WTC11 (cell line): ENCODE measurements around the gene IFNLR1. TPM values are rescaled to one million over a fixed set of nuclear protein-coding genes. Genes with fewer than 3 reads are reported as not detected.

ENCODE experiments used
- ATAC-seq: fragments of 200-7000 bp; cut with Tn5 transposase; 2 replicates; pipeline ENCODE4 v1.10.0; 2021; ENCODE audit warnings: mild to moderate bottlenecking, moderate library complexity
- CTCF ChIA-PET: fragments of 300-600 bp; sonication (Branson Sonifier 250); formaldehyde crosslinking; loops from one replicate; lab custom pipeline; 2021; ENCODE audit warnings: antibody characterized with exemption; lab: Charles Lee
- POLR2A ChIA-PET: fragments of 350-600 bp; sonication (Branson Sonifier 250); formaldehyde crosslinking; loops from one replicate; lab custom pipeline; 2021; ENCODE audit warnings: antibody characterized with exemption; lab: Charles Lee
- DNase-seq: peaks from one replicate; pipeline ENCODE4 v3.0.0; 2021; ENCODE audit warnings: low spot score
- H3K27ac Mint-ChIP-seq: 2 replicates; pipeline ENCODE4 v1.8.0; 2021; ENCODE audit warnings: mixed read lengths
- H3K27me3 Mint-ChIP-seq: 2 replicates; pipeline ENCODE4 v1.8.0; 2021; ENCODE audit warnings: low read depth, mild to moderate bottlenecking, moderate library complexity, mixed read lengths
- H3K36me3 Mint-ChIP-seq: 2 replicates; pipeline ENCODE4 v1.8.0; 2021; ENCODE audit warnings: mixed read lengths
- H3K4me1 Mint-ChIP-seq: 2 replicates; pipeline ENCODE4 v1.8.0; 2022; ENCODE audit warnings: mixed read lengths
- H3K4me3 Mint-ChIP-seq: 2 replicates; pipeline ENCODE4 v1.8.0; 2021; ENCODE audit warnings: mild to moderate bottlenecking, moderate library complexity, mixed read lengths
- H3K9me3 Mint-ChIP-seq: 2 replicates; pipeline ENCODE4 v1.8.0; 2021; ENCODE audit warnings: mixed read lengths
- ATF1 ChIP-seq: sonication (generic); formaldehyde crosslinking; IDR thresholded peaks from 2 replicates; pipeline ENCODE4 v1.8.1; 2023; ENCODE audit warnings: mild to moderate bottlenecking, moderate library complexity, missing genetic modification reagents
- ATF3 ChIP-seq: sonication (generic); formaldehyde crosslinking; conservative IDR thresholded peaks from 2 replicates; pipeline ENCODE4 v1.8.1; 2022; ENCODE audit warnings: mild to moderate bottlenecking, missing genetic modification reagents
- CDX4 ChIP-seq: fragments of 250-450 bp; sonication (Bioruptor Pico); IDR thresholded peaks from 2 replicates; pipeline ENCODE4 v1.9.0; 2021; ENCODE audit warnings: moderate library complexity, mild to moderate bottlenecking, inconsistent platforms, borderline replicate concordance
- CREM ChIP-seq: sonication (generic); formaldehyde crosslinking; IDR thresholded peaks from 2 replicates; pipeline ENCODE4 v1.8.1; 2022; ENCODE audit warnings: mild to moderate bottlenecking, missing genetic modification reagents, moderate library complexity
- E2F1 ChIP-seq: sonication (generic); formaldehyde crosslinking; IDR thresholded peaks from 2 replicates; pipeline ENCODE4 v1.8.0; 2022; ENCODE audit warnings: mild to moderate bottlenecking, missing genetic modification reagents
- EMX1 ChIP-seq: fragments of 250-450 bp; sonication (Bioruptor Pico); IDR thresholded peaks from 2 replicates; pipeline ENCODE4 v1.8.0; 2021; ENCODE audit warnings: mild to moderate bottlenecking
- FOXP1 ChIP-seq: sonication (generic); formaldehyde crosslinking; IDR thresholded peaks from 2 replicates; pipeline ENCODE4 v1.8.0; 2022; ENCODE audit warnings: missing genetic modification reagents, mild to moderate bottlenecking, moderate library complexity, borderline replicate concordance
- GABPB1 ChIP-seq: sonication (generic); formaldehyde crosslinking; IDR thresholded peaks from 2 replicates; pipeline ENCODE4 v1.8.1; 2023; ENCODE audit warnings: mild to moderate bottlenecking, missing genetic modification reagents
- HMGXB4 ChIP-seq: sonication (generic); formaldehyde crosslinking; IDR thresholded peaks from 2 replicates; pipeline ENCODE4 v1.8.1; 2023; ENCODE audit warnings: mild to moderate bottlenecking, moderate library complexity, missing genetic modification reagents
- JUN ChIP-seq: sonication (generic); formaldehyde crosslinking; IDR thresholded peaks from 2 replicates; pipeline ENCODE4 v1.8.0; 2023; ENCODE audit warnings: mild to moderate bottlenecking, missing genetic modification reagents
- NFE2L1 ChIP-seq: sonication (generic); formaldehyde crosslinking; IDR thresholded peaks from 2 replicates; pipeline ENCODE4 v1.8.1; 2023; ENCODE audit warnings: missing genetic modification reagents
- OVOL2 ChIP-seq: fragments of 250-450 bp; sonication (Bioruptor Pico); IDR thresholded peaks from 2 replicates; pipeline ENCODE4 v1.9.0; 2021; ENCODE audit warnings: mild to moderate bottlenecking, borderline replicate concordance
- SMAD3 ChIP-seq: sonication (generic); formaldehyde crosslinking; IDR thresholded peaks from 2 replicates; pipeline ENCODE4 v1.8.0; 2022; ENCODE audit warnings: missing genetic modification reagents, mild to moderate bottlenecking, borderline replicate concordance
- SOX15 ChIP-seq: fragments of 250-450 bp; sonication (Bioruptor Pico); IDR thresholded peaks from 2 replicates; pipeline ENCODE4 v1.9.0; 2021; ENCODE audit warnings: mild to moderate bottlenecking
- TEAD1 ChIP-seq: sonication (generic); formaldehyde crosslinking; IDR thresholded peaks from 2 replicates; pipeline ENCODE4 v1.8.0; 2022; ENCODE audit warnings: mild to moderate bottlenecking, missing genetic modification reagents
- ZBTB21 ChIP-seq: sonication (generic); formaldehyde crosslinking; IDR thresholded peaks from 2 replicates; pipeline ENCODE4 v1.8.1; 2023; ENCODE audit warnings: mild to moderate bottlenecking, missing genetic modification reagents, borderline replicate concordance
- ZNF317 ChIP-seq: sonication (generic); formaldehyde crosslinking; IDR thresholded peaks from 2 replicates; pipeline ENCODE4 v1.8.1; 2023; ENCODE audit warnings: low read depth, mild to moderate bottlenecking, moderate library complexity, missing genetic modification reagents, borderline replicate concordance
- ZNF671 ChIP-seq: fragments of 250-450 bp; sonication (Bioruptor Pico); IDR thresholded peaks from 2 replicates; pipeline ENCODE4 v1.8.0; 2021; ENCODE audit warnings: mild to moderate bottlenecking
- total RNA-seq: library from RNA; stranded (reverse); gene quantifications from 3 replicates; pipeline ENCODE4 v1.2.3, GENCODE V29; 2021
- TF ChIP-seq, protein P1 (sequence below): sonication (generic); formaldehyde crosslinking; IDR thresholded peaks from 2 replicates; pipeline ENCODE4 v1.8.1; 2023; ENCODE audit warnings: mild to moderate bottlenecking, missing genetic modification reagents, moderate library complexity
- TF ChIP-seq, protein P2 (sequence below): sonication (generic); formaldehyde crosslinking; IDR thresholded peaks from 2 replicates; pipeline ENCODE4 v1.8.1; 2023; ENCODE audit warnings: mild to moderate bottlenecking, missing genetic modification reagents
- TF ChIP-seq, protein P3 (sequence below): sonication (generic); formaldehyde crosslinking; IDR thresholded peaks from 2 replicates; pipeline ENCODE4 v1.8.0; 2022; ENCODE audit warnings: missing genetic modification reagents
- TF ChIP-seq, protein P4 (sequence below): fragments of 250-450 bp; sonication (Bioruptor Pico); IDR thresholded peaks from 2 replicates; pipeline ENCODE4 v1.9.0; 2021; ENCODE audit warnings: mild to moderate bottlenecking

Gene IFNLR1
- total RNA-seq, 1 experiment from 2014 or later, result 6.6 TPM

DNA sequence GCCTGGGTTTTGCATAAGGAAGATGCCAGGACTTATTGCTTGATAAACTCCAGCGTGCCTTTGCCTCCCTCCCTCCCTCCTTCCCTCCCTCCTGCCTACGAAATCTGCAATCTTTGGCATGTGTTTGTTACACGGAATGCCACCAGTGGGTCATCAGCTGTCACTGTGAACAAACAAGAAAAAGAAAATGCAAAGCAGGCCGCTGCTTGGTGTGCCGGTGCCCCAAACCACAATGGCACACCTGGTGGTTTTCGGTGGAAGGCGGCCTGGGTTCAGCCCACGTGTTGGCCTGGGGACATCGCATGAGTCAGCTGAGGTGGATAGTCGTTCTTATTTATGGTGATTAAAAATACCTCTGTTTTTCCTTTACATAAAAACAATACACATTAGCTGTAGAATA is 16.3 kb upstream of the IFNLR1 start:
- no peaks in the 10 kb centered on the region for H3K27me3 Mint-ChIP-seq
- DNase-seq (no peak), ATAC-seq (no peak)
- H3K4me3 Mint-ChIP-seq, result no peak overlapping the region
- H3K9me3 Mint-ChIP-seq, result no peaks in the 10 kb centered on the region
- 0 out of 2 replicates have a peak, but pooled peaks cover 2% of the 10 kb centered on the region for H3K4me1 Mint-ChIP-seq
- ChIA-PET CTCF (interaction anchor here (0.6 to 4.3 kb wide), 3 partner anchors 105 to 221 kb away, joined by 3 to 33 read pairs (median 3); no protein-coding TSS in a partner anchor), POLR2A (interaction anchor here (0.6 kb wide), 1 partner anchor 385 kb away, joined by 4 read pairs; no protein-coding TSS in a partner anchor)
- no peaks in the 10 kb centered on the region for H3K36me3 Mint-ChIP-seq
- no peak overlapping the region for H3K27ac Mint-ChIP-seq
- TF ChIP-seq GABPB1 (CRISPR knock-in tag) (no peak), SMAD3 (no peak), JUN (CRISPR knock-in tag) (no peak), ZBTB21 (CRISPR knock-in tag) (no peak), FOXP1 (no peak), ATF3 (no peak), EMX1 (no peak), ATF1 (no peak), NFE2L1 (CRISPR knock-in tag) (no peak), CDX4 (no peak), OVOL2 (CRISPR knock-in tag) (no peak), E2F1 (CRISPR knock-in tag) (no peak), ZNF671 (no peak)
- TF ChIP-seq, protein P1, sequence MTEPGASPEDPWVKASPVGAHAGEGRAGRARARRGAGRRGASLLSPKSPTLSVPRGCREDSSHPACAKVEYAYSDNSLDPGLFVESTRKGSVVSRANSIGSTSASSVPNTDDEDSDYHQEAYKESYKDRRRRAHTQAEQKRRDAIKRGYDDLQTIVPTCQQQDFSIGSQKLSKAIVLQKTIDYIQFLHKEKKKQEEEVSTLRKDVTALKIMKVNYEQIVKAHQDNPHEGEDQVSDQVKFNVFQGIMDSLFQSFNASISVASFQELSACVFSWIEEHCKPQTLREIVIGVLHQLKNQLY (CRISPR knock-in tag), result no peak
- TF ChIP-seq, protein P2, sequence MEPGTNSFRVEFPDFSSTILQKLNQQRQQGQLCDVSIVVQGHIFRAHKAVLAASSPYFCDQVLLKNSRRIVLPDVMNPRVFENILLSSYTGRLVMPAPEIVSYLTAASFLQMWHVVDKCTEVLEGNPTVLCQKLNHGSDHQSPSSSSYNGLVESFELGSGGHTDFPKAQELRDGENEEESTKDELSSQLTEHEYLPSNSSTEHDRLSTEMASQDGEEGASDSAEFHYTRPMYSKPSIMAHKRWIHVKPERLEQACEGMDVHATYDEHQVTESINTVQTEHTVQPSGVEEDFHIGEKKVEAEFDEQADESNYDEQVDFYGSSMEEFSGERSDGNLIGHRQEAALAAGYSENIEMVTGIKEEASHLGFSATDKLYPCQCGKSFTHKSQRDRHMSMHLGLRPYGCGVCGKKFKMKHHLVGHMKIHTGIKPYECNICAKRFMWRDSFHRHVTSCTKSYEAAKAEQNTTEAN (CRISPR knock-in tag), result no peak
- TF ChIP-seq, protein P3, sequence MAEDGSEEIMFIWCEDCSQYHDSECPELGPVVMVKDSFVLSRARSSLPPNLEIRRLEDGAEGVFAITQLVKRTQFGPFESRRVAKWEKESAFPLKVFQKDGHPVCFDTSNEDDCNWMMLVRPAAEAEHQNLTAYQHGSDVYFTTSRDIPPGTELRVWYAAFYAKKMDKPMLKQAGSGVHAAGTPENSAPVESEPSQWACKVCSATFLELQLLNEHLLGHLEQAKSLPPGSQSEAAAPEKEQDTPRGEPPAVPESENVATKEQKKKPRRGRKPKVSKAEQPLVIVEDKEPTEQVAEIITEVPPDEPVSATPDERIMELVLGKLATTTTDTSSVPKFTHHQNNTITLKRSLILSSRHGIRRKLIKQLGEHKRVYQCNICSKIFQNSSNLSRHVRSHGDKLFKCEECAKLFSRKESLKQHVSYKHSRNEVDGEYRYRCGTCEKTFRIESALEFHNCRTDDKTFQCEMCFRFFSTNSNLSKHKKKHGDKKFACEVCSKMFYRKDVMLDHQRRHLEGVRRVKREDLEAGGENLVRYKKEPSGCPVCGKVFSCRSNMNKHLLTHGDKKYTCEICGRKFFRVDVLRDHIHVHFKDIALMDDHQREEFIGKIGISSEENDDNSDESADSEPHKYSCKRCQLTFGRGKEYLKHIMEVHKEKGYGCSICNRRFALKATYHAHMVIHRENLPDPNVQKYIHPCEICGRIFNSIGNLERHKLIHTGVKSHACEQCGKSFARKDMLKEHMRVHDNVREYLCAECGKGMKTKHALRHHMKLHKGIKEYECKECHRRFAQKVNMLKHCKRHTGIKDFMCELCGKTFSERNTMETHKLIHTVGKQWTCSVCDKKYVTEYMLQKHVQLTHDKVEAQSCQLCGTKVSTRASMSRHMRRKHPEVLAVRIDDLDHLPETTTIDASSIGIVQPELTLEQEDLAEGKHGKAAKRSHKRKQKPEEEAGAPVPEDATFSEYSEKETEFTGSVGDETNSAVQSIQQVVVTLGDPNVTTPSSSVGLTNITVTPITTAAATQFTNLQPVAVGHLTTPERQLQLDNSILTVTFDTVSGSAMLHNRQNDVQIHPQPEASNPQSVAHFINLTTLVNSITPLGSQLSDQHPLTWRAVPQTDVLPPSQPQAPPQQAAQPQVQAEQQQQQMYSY, result no peak

GRCh38 chr1:24202987-24203386 is 15.9 kb upstream of the IFNLR1 start:
- DNase-seq, result no peak
- Mint-ChIP-seq H3K27ac (no peak overlapping the region), H3K36me3 (no peaks in the 10 kb centered on the region), H3K4me1 (0 out of 2 replicates have a peak, but pooled peaks cover 2% of the 10 kb centered on the region), H3K27me3 (no peaks in the 10 kb centered on the region), H3K4me3 (no peak overlapping the region), H3K9me3 (no peaks in the 10 kb centered on the region)
- ChIA-PET CTCF (interaction anchor here (0.9 to 6.0 kb wide), 12 partner anchors 16 to 299 kb away, joined by 3 to 465 read pairs (median 10); partner anchors contain the start of genes GRHL3 and IFNLR1), POLR2A (no interaction called here)
- no peak for ATAC-seq
- no peak for TF ChIP-seq JUN (CRISPR knock-in tag)
- TF ChIP-seq, protein P4, sequence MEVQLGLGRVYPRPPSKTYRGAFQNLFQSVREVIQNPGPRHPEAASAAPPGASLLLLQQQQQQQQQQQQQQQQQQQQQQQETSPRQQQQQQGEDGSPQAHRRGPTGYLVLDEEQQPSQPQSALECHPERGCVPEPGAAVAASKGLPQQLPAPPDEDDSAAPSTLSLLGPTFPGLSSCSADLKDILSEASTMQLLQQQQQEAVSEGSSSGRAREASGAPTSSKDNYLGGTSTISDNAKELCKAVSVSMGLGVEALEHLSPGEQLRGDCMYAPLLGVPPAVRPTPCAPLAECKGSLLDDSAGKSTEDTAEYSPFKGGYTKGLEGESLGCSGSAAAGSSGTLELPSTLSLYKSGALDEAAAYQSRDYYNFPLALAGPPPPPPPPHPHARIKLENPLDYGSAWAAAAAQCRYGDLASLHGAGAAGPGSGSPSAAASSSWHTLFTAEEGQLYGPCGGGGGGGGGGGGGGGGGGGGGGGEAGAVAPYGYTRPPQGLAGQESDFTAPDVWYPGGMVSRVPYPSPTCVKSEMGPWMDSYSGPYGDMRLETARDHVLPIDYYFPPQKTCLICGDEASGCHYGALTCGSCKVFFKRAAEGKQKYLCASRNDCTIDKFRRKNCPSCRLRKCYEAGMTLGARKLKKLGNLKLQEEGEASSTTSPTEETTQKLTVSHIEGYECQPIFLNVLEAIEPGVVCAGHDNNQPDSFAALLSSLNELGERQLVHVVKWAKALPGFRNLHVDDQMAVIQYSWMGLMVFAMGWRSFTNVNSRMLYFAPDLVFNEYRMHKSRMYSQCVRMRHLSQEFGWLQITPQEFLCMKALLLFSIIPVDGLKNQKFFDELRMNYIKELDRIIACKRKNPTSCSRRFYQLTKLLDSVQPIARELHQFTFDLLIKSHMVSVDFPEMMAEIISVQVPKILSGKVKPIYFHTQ (CRISPR knock-in tag), result no peak
- no peak for TF ChIP-seq SOX15 (CRISPR knock-in tag)
- no peak for TF ChIP-seq CREM (CRISPR knock-in tag)
- no peak for TF ChIP-seq HMGXB4 (CRISPR knock-in tag)
- TF ChIP-seq ZNF317 (CRISPR knock-in tag), result no peak
- TF ChIP-seq CDX4, result no peak
- TF ChIP-seq, protein P1 (CRISPR knock-in tag), result no peak
- no peak for TF ChIP-seq TEAD1 (CRISPR knock-in tag)
- TF ChIP-seq ATF1, result no peak
